Hepatic stellate cell (primary cell): ENCODE measurements around the gene KRTAP3-3.
A peak's percentile ranks its signal among the peaks of the same experiment; 100 is the strongest.
"Not testable (repeated sequence)": the region's sequence is repeated elsewhere in the genome, so short reads cannot be mapped to it uniquely, and the experiment has no call there.

Source experiments
- DNase-seq: peaks from one replicate; pipeline ENCODE4 v3.0.0; 2011; ENCODE audit warnings: low spot score

KRTAP3-3 gene

GRCh38 chr17:40993839-40994238, at the start of gene KRTAP3-3:
Gene KRTAP3-3 (minus strand): TSS chr17:40994164. CDS start chr17:40994097, 67 bp downstream.
- no peak for DNase-seq

- no peak for DNase-seq
Measured at GRCh38 chr17:41042953-41043352, 49.0 kb upstream of the KRTAP3-3 start.

- DNase-seq: peak; percentile 26
Measured at GRCh38 chr17:41040783-41041571, 47.0 kb upstream of the KRTAP3-3 start, which contains the start of gene KRTAP1-1. Gene KRTAP1-1 (minus strand): TSS chr17:41041450. CDS start chr17:41041397, 53 bp downstream.

- DNase-seq: no peak
Measured at GRCh38 chr17:41037853-41038350, 43.9 kb upstream of the KRTAP3-3 start.

GRCh38 chr17:41034346-41034935, 40.5 kb upstream of the KRTAP3-3 start, which contains the start of gene KRTAP1-3:
Gene KRTAP1-3 (minus strand): TSS chr17:41034874. CDS start chr17:41034821, 53 bp downstream.
- DNase-seq: not testable (repeated sequence)

- no peak for DNase-seq
Measured at GRCh38 chr17:41029633-41030245, 35.8 kb upstream of the KRTAP3-3 start, which contains the start of gene KRTAP1-4. Gene KRTAP1-4 (minus strand): TSS chr17:41030195. CDS start chr17:41030078, 117 bp downstream.

GRCh38 chr17:41026715-41027471, 32.9 kb upstream of the KRTAP3-3 start, which contains the start of gene KRTAP1-5:
Gene KRTAP1-5 (minus strand): TSS chr17:41027208. CDS start chr17:41027155, 53 bp downstream.
- peak; percentile 66 for DNase-seq

GRCh38 chr17:41024697-41025096, 30.7 kb upstream of the KRTAP3-3 start:
- no peak for DNase-seq

GRCh38 chr17:41020336-41020735, 26.4 kb upstream of the KRTAP3-3 start:
- DNase-seq: no peak

GRCh38 chr17:41019415-41019814, 25.5 kb upstream of the KRTAP3-3 start:
- DNase-seq: no peak

- DNase-seq: no peak
Measured at GRCh38 chr17:41018541-41018940, 24.6 kb upstream of the KRTAP3-3 start.

GRCh38 chr17:41016578-41017215, 22.7 kb upstream of the KRTAP3-3 start:
- DNase-seq: no peak

GRCh38 chr17:41015454-41015853, 21.5 kb upstream of the KRTAP3-3 start:
- DNase-seq: no peak

- no peak for DNase-seq
Measured at GRCh38 chr17:41013606-41014005, 19.6 kb upstream of the KRTAP3-3 start.

GRCh38 chr17:41013181-41013580, 19.2 kb upstream of the KRTAP3-3 start:
- no peak for DNase-seq

- DNase-seq: no peak
Measured at GRCh38 chr17:41012326-41013120, 18.6 kb upstream of the KRTAP3-3 start.

- DNase-seq: no peak
Measured at GRCh38 chr17:41010441-41010840, 16.5 kb upstream of the KRTAP3-3 start.

GRCh38 chr17:41009936-41010335, 16.0 kb upstream of the KRTAP3-3 start:
- DNase-seq: no peak

- DNase-seq: no peak
Measured at GRCh38 chr17:41009301-41009760, 15.4 kb upstream of the KRTAP3-3 start.

GRCh38 chr17:41008811-41009210, 14.8 kb upstream of the KRTAP3-3 start, which contains the start of gene KRTAP3-1:
Gene KRTAP3-1 (minus strand): TSS chr17:41009128. CDS start chr17:41009074, 54 bp downstream.
- no peak for DNase-seq
